Endothelial cell of umbilical vein (primary cell): ENCODE results near the gene RGS9. TPM values are rescaled to one million over a fixed set of nuclear protein-coding genes. Genes with fewer than 3 reads are reported as not detected.

Source experiments
- BruUV-seq: library from RNA; stranded (reverse); fragments of 400-500 nt; replicated peaks from 2 replicates; lab custom pipeline; 2021; lab: Mats Ljungman, UMichigan
- CTCF ChIA-PET: fragments of 300-600, 350-600 bp; sonication (Branson Sonifier 250); formaldehyde crosslinking; loops from one replicate; lab custom pipeline; 2021; ENCODE audit warnings: antibody characterized with exemption, inconsistent platforms; lab: Charles Lee
- POLR2A ChIA-PET: fragments of 300-600, 350-600 bp; sonication (Branson Sonifier 250); formaldehyde crosslinking; loops from one replicate; lab custom pipeline; 2021; ENCODE audit warnings: antibody characterized with exemption, inconsistent platforms; lab: Charles Lee
- DNase-seq: peaks from one replicate; pipeline ENCODE4 v3.0.0-alpha.2; 2011; ENCODE audit warnings: low read depth, low spot score
- FAIRE-seq: peaks from 2 replicates; lab custom pipeline; 2011; peaks lifted over from hg19 to GRCh38; lab: Jason Lieb, UNC
- H2AFZ ChIP-seq: 2 replicates; pipeline ENCODE4 v1.6.0; 2012; ENCODE audit warnings: low read depth, low read length, control low read depth, inconsistent platforms
- H3K27ac ChIP-seq: 2 replicates; pipeline ENCODE4 v1.5.1; 2011; ENCODE audit warnings: low read depth, mild to moderate bottlenecking, control low read depth, low read length, moderate library complexity; ENCODE audit not compliant: insufficient read depth
- H3K27me3 ChIP-seq, 2 experiments: 2 replicates each; pipeline versions ENCODE4 v1.6.0 to v1.6.1; 2011; ENCODE audit warnings: low read length in 2 of 2, mixed read lengths in 1 of 2; ENCODE audit not compliant: control insufficient read depth in 2 of 2, insufficient read depth in 2 of 2
- H3K36me3 ChIP-seq, 2 experiments: 2 replicates in 1 of 2; 3 replicates in 1 of 2; pipeline ENCODE4 v1.5.1; 2011; ENCODE audit warnings: low read length in 2 of 2, mild to moderate bottlenecking in 1 of 2, moderate library complexity in 1 of 2; ENCODE audit not compliant: control insufficient read depth in 2 of 2, insufficient read depth in 2 of 2; ENCODE audit errors: extremely low read depth in 1 of 2
- H3K4me1 ChIP-seq: 3 replicates; pipeline ENCODE4 v1.5.1; 2011; ENCODE audit warnings: mild to moderate bottlenecking, low read length; ENCODE audit not compliant: control insufficient read depth, insufficient read depth; ENCODE audit errors: extremely low read depth
- H3K4me2 ChIP-seq: 2 replicates; pipeline ENCODE4 v1.6.1; 2011; ENCODE audit warnings: low read length, control low read depth, mixed read lengths; ENCODE audit not compliant: insufficient read depth
- H3K4me3 ChIP-seq, 3 experiments: fragments of 200-600 bp in 1 of 3; sonication (generic), shearing (Covaris generic) in 1 of 3; replicated peaks in 1 of 3; 2 replicates each; pipeline ENCODE4 v1.5.1; 2011 to 2016; ENCODE audit warnings: control low read depth in 3 of 3, low read length in 3 of 3, mild to moderate bottlenecking in 2 of 3, inconsistent platforms in 1 of 3, low read depth in 1 of 3, moderate library complexity in 1 of 3; ENCODE audit not compliant: insufficient read depth in 1 of 3
- H3K79me2 ChIP-seq: 2 replicates; pipeline ENCODE4 v1.6.0; 2012; ENCODE audit warnings: low read length, inconsistent platforms; ENCODE audit not compliant: control insufficient read depth, insufficient read depth
- H3K9ac ChIP-seq: replicated peaks from 2 replicates; pipeline ENCODE3; 2011; ENCODE audit warnings: low read length, control low read depth; ENCODE audit not compliant: insufficient read depth; ENCODE audit errors: extremely low read depth
- H3K9me1 ChIP-seq: replicated peaks from 3 replicates; pipeline ENCODE4 v1.6.0; 2011; ENCODE audit warnings: mild to moderate bottlenecking, low read length; ENCODE audit not compliant: control insufficient read depth, insufficient read depth; ENCODE audit errors: extremely low read depth
- H3K9me3 ChIP-seq: replicated peaks from 2 replicates; pipeline ENCODE4 v1.5.1; 2012; ENCODE audit warnings: low read length, inconsistent platforms; ENCODE audit not compliant: control insufficient read depth, insufficient read depth
- H4K20me1 ChIP-seq: replicated peaks from 2 replicates; pipeline ENCODE3; 2011; ENCODE audit warnings: mild to moderate bottlenecking, low read length; ENCODE audit not compliant: control insufficient read depth, insufficient read depth; ENCODE audit errors: extremely low read depth
- CTCF ChIP-seq, 2 donors: IDR thresholded peaks; 1 replicate in 1 of 2; 2 replicates in 1 of 2; pipeline ENCODE4 v1.5.1; 2011; ENCODE audit warnings: low read length in 2 of 2, mild to moderate bottlenecking in 2 of 2, moderate library complexity in 2 of 2, control low read depth in 1 of 2, inconsistent platforms in 1 of 2, low read depth in 1 of 2; ENCODE audit not compliant: insufficient read depth in 1 of 2; ENCODE audit errors: extremely low read depth in 1 of 2
- EZH2 ChIP-seq: IDR thresholded peaks from 2 replicates; pipeline ENCODE4 v1.6.1; 2012; ENCODE audit warnings: borderline replicate concordance, low read depth, mild to moderate bottlenecking, moderate library complexity, low read length, inconsistent platforms; ENCODE audit not compliant: severe bottlenecking
- FOS ChIP-seq: IDR thresholded peaks from 2 replicates; pipeline ENCODE4 v1.6.1; 2011; ENCODE audit warnings: mild to moderate bottlenecking, low read length, moderate library complexity, borderline replicate concordance; ENCODE audit not compliant: insufficient read depth
- GATA2 ChIP-seq: IDR thresholded peaks from 2 replicates; pipeline ENCODE4 v1.7.0; 2011; ENCODE audit warnings: low read depth, mild to moderate bottlenecking, moderate library complexity, mixed read lengths, low read length; ENCODE audit not compliant: insufficient read length, insufficient read depth
- JUN ChIP-seq: IDR thresholded peaks from 2 replicates; pipeline ENCODE4 v1.6.1; 2011; ENCODE audit warnings: borderline replicate concordance, low read depth; ENCODE audit not compliant: insufficient read length, insufficient read depth
- MAX ChIP-seq: IDR thresholded peaks from 2 replicates; pipeline ENCODE4 v1.6.1; 2011; ENCODE audit not compliant: insufficient read depth, insufficient read length
- MYC ChIP-seq: IDR thresholded peaks from one replicate; pipeline ENCODE4 v1.6.1; 2011; ENCODE audit warnings: mild to moderate bottlenecking, low read depth, low read length
- POLR2A ChIP-seq: IDR thresholded peaks from 2 replicates; pipeline ENCODE4 v1.6.1; 2012; ENCODE audit warnings: low read depth, mild to moderate bottlenecking, control low read depth, low read length
- POLR2AphosphoS5 ChIP-seq: IDR thresholded peaks from 2 replicates; pipeline ENCODE4 v1.6.1; 2012; ENCODE audit warnings: low read depth, mild to moderate bottlenecking, control low read depth, low read length, moderate library complexity; ENCODE audit not compliant: insufficient read depth
- dilution Hi-C: fragments of 300-500 bp; cut with MboI; formaldehyde crosslinking; loops from one replicate; pipeline ENCODE4 v1.15.0; 2019; ENCODE audit warnings: low sequenced_read_pairs; ENCODE audit not compliant: extremely low pct_ligation_motif_present
- intact Hi-C: fragments of 100-400 bp; cut with micrococcal nuclease; formaldehyde crosslinking; loops from one replicate; pipeline ENCODE4 v1.10.0; 2022
- polyA plus RNA-seq, 4 experiments: library from polyadenylated mRNA; depleted of rRNA in 3 of 4; stranded (reverse) in 3 of 4; unstranded in 1 of 4; fragments of >200 nt; gene quantifications; 2 replicates each; pipeline versions ENCODE4 v1.2.1 to v1.2.3, GENCODE V29; 2011 to 2012; ENCODE audit warnings: missing spikeins in 1 of 4
- total RNA-seq: library from RNA; stranded (reverse); gene quantifications from 2 replicates; pipeline ENCODE4 v1.2.3, GENCODE V29; 2021

RGS9 gene
- total and polyA plus RNA-seq, 2 donors (not counting 3 experiments of a cell fraction or from before 2014, with no cell fraction given): 0.61 to 1.4 TPM

- POLR2A ChIA-PET: no interaction called here
- dilution Hi-C loops (no loop called here), intact Hi-C loops (no loop called here)
- TF ChIP-seq POLR2A (no peak), POLR2AphosphoS5 (no peak), CTCF (IDR thresholded peaks at IDR 0.05; ENCODE audit: extremely low read depth in 1 of 2, insufficient read depth in 1 of 2, low read depth in 1 of 2, low read length in 2 of 2) (no peak), MAX (no peak), GATA2 (no peak), JUN (no peak), MYC (no peak), FOS (no peak), EZH2 (no peak)
- Histone ChIP-seq H3K79me2 (no peaks in the 10 kb centered on the region), H3K9ac (no peak overlapping the region), H4K20me1 (no peaks in the 10 kb centered on the region), H3K9me3 (no peaks in the 10 kb centered on the region), H2AFZ (no peak overlapping the region), H3K36me3 (no peaks in the 10 kb centered on the region), H3K4me3 (no peak overlapping the region), H3K27ac (no peak overlapping the region), H3K27me3 (peaks cover 0 to 3% of the 10 kb centered on the region in 2 experiments), H3K4me2 (no peak overlapping the region), H3K4me1 (peaks cover 36% of the 10 kb centered on the region), H3K9me1 (no peaks in the 10 kb centered on the region)
- FAIRE-seq (no peak), DNase-seq (no peak)
- CTCF ChIA-PET: interaction anchor here (1.2 to 3.5 kb wide), 2 partner anchors 44 to 50 kb away, joined by 3 to 16 read pairs; partner anchors contain the start of gene RGS9
- BruUV-seq: no TSS peak
These were observed 44.3 kb downstream of the RGS9 start for GRCh38 chr17:65181237-65182061.
